Measurements from ENCODE around the gene MEF2C.

- TF ChIP-seq GATA2 (IDR thresholded peaks at IDR 0.05; ENCODE audit: low read depth, low read length) (no peak), GATA3 (IDR thresholded peaks at IDR 0.05; ENCODE audit: low read depth, low read length) (no peak)
Observed at GRCh38 chr5:88792144-88792840, 90.7 kb downstream of the MEF2C start.

Data from SH-SY5Y (cell line).